ENCODE data around the gene GOPC.
"Not testable (repeated sequence)": the region's sequence is repeated elsewhere in the genome, so short reads cannot be mapped to it uniquely, and the experiment has no call there.

Gene GOPC

DNA sequence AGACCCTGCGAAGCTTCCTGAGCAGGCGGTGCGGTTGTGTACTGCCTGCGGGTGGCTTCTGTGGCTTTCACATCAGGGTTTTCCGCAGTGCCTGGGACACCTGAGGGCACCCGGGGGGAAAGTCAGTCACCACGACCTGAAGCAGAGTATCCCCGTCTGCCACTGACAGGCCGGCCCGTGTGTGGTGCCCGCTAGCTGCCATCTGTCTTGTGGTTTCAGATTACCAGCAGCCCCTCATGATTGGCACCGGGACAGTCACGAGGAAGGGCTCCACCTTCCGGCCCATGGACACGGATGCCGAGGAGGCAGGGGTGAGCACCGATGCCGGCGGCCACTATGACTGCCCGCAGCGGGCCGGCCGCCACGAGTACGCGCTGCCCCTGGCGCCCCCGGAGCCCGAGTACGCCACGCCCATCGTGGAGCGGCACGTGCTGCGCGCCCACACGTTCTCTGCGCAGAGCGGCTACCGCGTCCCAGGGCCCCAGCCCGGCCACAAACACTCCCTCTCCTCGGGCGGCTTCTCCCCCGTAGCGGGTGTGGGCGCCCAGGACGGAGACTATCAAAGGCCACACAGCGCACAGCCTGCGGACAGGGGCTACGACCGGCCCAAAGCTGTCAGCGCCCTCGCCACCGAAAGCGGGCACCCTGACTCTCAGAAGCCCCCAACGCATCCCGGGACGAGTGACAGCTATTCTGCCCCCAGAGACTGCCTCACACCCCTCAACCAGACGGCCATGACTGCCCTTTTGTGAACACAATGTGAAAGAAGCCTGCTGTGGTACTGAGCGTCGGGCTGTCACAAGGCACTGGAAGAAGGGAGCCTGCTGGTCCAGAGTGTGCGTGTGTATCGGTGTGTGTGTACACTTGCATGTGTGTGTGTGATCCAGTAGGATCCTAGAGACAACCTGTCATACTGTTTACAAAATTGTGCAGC lies 54.4 kb downstream of the GOPC start:
- DNase-seq, result peak; percentile 52

DNA sequence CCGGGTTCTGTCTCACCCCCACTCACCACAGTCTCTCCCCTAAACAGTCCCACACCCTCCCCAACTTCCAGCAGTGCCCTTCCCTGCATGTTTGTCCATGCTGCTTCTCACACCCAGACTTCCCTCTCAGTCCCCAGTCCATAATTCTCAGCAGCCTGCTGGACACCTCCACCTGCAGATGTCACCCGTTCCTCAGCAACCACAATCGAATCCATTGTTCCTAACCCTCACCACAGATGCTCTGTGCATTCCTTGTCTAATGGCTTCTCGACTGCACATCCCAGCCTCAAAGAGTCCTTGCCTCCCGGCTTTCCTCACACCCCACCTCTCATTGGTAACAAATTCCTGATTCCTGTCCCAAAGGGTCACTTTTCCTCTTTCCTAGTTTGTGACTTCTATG lies 55.6 kb downstream of the GOPC start:
- DNase-seq, result no peak

- DNase-seq, result no peak
These were observed 57.1 kb downstream of the GOPC start for GRCh38 chr6:117545161-117545595.

DNA sequence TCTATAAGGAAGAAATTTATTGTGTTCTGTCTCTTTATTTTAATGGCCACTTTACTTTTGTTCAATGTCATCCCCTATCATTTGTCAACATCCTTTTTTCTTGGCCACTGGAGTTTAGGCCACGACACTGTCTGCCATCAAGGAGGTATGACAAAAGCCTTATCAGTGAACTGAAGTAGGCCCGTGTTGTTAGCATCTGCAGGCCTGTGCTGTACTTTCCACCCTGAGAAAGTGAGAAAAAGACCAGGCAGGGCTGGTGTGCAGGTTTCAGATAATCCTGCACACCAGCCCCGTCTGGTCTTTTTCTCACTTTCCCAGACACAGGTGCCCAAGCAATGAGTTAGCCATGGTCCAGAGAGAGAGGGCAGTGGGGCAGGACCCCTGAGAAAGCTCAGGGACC lies 57.6 kb downstream of the GOPC start:
- DNase-seq, result no peak

- no peak for DNase-seq
These were observed 59.8 kb downstream of the GOPC start for GRCh38 chr6:117542493-117542892.

GRCh38 chr6:117540670-117541069 lies 61.6 kb downstream of the GOPC start:
- DNase-seq, result no peak

DNA sequence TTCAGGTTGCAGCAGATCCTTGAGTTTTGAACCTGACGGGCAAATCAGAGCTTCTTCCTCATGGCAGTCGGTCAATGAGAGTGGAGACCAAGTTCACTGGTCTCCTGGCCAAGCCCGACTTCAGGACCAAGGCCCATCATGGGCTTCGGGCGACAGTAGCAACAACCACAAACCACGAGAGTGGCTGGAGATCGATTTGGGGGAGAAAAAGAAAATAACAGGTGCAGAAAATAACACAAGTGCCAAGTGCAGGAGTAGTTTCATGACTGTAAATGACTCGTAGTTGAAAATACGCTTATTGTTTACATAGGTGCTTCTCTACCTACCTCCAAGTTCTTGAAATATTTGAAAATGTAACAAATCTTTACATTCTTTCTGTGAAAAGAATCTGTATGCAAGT lies 63.7 kb downstream of the GOPC start:
- DNase-seq, result no peak

DNA sequence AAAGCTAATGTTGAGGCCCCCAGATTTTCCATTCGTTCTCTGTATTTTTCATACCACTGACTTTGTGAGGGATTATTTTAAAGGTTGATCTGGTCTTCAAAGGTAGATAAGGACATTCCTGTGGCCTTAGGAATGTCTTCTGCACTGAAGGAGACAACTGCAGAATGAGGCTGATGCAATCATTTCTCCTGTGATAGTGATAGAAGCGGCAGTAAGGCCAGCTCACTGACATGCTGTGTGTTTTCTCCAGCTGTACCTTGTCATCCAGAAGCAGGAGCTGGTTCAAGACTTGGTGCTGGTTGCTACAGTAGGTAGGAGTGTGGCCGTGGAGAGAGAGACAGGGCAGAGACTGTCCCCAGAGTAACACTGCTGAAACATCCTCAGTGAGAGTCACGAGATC lies 66.0 kb downstream of the GOPC start:
- DNase-seq, result no peak

GRCh38 chr6:117534974-117535373 lies 67.3 kb downstream of the GOPC start:
- no peak for DNase-seq

GRCh38 chr6:117533775-117534174 lies 68.5 kb downstream of the GOPC start:
- DNase-seq, result no peak

- no peak for DNase-seq
These were observed 70.2 kb downstream of the GOPC start for GRCh38 chr6:117531809-117532725.

- no peak for DNase-seq
These were observed 71.0 kb downstream of the GOPC start for GRCh38 chr6:117531346-117531745.

DNA sequence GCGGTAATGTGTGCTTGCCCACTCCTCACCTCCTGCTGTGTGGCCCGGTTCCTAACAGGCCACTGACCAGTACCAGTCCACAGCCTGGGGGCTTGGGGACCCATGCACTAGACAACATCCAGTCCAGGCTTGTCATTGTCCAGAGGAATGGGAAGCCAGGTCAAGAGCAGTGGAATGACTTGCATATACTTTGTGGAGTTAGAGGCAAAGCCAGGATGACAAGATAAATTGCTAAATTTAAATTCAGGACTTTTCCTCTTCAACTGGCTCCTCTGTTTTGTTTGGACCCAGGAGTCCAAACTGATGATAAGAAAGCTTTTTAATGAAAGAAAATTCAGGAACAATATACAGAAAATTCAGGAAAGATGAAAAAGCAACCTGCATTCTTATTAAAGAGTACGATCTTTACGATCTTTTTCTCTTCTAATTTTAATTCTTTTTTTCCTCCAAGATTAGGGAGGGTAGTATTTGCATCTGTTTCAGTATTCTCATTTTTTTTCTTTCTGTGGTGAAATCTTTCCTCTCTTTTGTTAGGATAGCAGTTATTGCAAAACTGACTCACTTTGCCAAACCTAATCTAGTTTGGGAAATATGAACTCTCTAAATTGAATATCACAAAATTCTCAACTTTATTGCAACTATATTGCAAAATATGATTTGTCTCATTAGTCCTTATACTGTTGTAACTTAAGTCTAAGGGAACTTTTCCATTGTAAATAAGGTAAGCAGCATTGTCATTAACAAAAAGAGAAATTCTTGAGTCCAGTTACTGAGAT lies 71.7 kb downstream of the GOPC start:
- DNase-seq, result no peak

DNA sequence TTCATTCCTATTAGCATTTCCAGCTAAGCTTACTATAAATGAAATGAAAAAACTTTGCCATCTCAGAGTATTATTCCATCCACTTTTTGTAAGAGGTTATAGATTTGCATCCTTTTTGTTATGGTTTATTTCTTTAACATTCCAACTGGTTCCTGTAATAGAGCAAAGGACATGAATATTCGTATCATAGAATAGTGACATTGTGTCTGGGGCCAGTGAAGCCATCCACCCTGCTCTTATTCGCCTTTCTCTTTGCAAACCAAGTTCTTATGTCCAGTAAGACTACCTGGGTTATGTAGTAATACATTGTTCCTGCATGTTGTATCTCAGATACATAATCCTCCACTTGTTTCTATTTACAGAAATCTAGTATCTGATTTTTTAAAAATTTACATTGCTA lies 76.7 kb downstream of the GOPC start:
- DNase-seq, result no peak

DNA sequence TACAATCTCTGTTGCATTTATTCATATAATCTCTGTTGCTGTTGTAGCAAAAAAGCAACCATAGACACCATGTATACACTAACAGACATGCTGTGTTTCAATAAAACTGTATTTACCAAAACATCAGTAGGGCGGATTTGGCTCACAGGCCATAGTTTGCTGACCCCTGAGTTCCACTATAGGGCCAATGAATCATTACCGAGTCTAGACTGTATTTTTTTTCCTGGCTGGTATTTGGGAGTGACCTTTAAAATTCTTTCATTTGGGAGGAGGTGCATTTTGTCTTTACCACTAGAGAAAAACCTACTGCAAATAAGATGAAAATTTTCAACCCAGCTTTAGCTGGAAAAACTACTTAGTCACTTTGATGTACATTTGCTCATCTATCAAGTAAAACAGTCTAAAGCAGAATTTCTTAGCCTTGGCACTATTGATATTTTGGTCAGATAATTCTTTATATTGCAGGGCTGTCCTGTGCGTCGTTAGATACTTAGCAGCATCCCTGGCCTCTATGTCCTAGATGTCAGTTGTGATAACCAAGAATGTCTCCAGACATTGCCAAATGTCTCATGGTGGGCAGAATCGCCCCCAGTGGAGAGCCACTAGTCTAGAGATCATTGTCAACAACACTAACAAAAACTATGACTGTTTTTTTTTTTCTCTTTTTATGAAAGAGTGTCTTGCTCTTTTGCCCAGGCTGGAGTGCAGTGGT lies 80.4 kb downstream of the GOPC start:
- no peak for DNase-seq

GRCh38 chr6:117520603-117521395 lies 81.5 kb downstream of the GOPC start:
- no peak for DNase-seq

GRCh38 chr6:117518870-117519269 lies 83.4 kb downstream of the GOPC start:
- no peak for DNase-seq

DNA sequence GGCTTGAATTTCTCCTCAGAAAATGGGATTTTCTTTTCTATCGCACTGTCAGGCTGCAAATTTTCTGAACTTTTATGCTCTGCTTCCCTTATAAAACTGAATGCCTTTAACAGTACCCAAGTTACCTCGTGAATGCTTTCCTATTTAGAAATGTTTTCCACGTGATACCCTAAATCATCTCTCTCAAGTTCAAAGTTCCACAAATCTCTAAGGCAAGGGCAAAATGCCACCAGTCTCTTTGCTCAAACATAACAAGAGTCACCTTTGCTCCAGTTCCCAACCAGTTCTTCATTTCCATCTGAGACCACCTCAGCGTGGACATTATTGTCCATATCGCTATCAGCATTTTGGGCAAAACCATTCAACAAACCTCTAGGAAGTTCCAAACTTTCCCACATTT lies 84.3 kb downstream of the GOPC start:
- not testable (repeated sequence) for DNase-seq

- no peak for DNase-seq
These were observed 87.0 kb downstream of the GOPC start for GRCh38 chr6:117515326-117515725.

DNA sequence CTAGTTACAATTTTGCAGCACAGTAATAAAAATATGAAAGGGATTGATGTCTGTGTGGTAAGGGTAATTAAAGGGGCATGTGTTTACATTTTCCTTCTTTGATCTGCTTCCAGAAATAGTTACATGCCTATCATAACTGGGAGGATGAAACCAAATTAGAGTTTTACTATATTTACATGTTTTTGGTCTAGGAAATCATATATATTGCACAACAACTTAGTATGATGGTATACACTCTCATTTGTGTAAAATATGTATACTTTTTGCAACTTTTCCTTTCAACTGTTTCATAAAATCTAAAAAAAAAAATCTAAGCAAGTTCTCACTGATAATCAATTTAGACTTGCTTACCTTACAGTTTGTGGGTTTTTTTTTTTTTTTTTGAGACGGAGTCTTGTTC lies 87.7 kb downstream of the GOPC start:
- no peak for DNase-seq

GRCh38 chr6:117513778-117514365 lies 88.4 kb downstream of the GOPC start:
- no peak for DNase-seq

Data from stimulated activated CD4-positive, alpha-beta T cell treated with anti-CD3 and anti-CD28 coated beads, Interleukin-15, amount 100 ng/mL, for 24 hours (primary cell).